HG03442 (cell line): ENCODE measurements around the gene TOGARAM2.
"Not testable (repeated sequence)": the region's sequence is repeated elsewhere in the genome, so short reads cannot be mapped to it uniquely, and the experiment has no call there.

Source experiments
- ATAC-seq: cut with Tn5 transposase; IDR thresholded peaks from one replicate; pipeline ENCODE4 v1.9.1; 2021; ENCODE audit warnings: mild to moderate bottlenecking, moderate library complexity; ENCODE audit not compliant: unreplicated experiment

The TOGARAM2 gene

DNA sequence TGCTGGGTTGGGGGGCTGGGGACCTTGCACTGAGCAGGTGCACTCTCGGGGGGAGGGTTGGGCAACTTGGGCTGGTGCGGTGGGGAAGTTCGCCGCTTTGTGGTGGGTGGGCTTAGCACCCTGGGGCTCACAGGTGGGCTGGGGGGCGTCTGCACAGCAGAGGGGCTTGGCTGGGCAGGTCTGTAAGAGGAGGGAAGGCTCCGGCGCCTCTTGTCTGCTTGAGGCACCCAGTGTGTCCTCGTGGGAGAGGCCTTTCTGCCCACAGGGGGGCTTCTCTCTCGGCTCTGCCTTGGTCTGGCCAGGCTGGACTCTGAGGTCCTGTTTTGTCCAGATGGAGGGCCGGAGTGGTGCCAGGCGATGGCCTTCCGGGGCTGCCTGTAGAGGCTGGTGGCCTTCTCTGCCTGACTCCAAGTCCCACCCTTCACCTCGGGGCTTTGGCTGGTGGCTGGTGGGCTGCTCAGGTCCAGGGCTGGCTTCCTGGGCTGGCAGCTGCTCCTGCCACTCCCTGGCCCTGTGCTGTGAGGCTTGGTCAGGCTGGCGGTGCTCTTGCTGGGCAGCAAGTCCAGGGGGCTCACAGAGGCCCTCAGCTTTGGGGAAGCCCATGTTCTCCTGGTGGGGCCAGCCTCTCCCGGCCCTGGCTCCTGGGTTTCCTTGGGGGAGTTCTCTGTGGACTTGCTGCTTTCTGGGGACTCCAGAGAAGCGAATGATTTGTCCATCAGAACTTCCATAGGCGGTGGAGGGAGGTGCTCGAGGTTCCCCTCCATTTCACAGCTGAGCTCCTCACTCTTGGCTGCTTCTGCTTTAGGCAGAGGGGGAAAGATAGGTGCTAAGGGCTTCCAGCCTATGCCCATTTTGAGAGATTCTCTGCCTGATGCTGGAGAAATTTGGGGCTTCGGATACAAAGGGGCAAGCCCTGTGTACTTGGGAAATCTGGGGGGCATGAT lies 90.2 kb downstream of the TOGARAM2 start:
- no peak for ATAC-seq

DNA sequence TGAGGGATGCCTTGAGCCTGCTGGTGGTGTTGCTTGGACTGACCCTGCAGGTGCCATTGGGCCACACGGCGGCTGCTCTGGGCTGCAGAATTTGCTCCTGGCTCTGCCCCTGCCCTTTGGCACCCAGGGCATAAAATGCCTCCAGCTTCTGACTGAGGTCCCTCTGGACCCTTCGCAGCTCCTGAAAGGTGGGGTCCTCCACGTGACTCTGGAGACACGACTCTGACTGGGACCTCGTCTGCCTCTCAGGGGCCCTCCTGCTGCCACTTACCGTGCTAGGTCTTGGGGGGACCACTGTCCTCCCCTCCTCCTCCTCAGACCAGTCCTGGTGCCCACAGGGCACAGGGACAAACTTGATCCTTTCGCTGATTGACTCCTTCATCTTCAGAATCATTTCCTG lies 91.2 kb downstream of the TOGARAM2 start:
- ATAC-seq, result no peak

DNA sequence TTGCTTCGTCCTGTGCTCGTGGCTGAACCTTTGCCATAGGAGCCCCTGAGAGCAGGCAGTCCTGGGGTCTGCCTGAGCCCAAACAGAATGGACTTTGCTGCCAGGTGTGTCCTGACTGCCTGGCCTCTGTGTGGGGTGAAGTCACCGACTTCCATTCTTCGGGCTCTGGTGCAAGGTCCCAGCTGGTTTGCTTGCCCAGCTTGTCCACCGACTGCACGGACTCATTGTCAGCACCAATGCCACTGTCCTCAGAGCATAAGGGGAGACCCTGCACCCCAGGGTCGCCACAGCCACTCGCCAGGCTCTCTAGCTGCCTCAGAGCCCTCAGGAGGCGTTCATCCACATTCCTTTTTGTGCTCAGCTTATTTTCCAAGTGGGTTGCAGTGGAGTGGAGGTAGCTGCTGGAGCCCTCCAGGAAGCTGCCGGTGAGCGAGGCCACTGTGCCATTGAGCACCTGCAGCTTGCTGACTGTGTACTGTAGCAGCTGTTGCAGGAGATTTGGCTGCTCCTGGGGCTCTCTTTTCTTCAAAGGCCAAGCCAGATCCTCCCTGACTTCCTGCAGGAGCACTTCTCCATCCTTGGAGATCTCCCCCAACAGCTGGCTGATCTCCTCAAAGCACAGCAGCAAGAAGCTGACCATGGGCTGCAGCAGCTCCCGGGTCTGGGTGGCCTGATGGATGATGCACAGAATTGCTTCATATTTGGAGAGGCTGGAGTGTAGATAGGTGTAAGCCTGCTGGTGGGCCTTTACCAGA lies 92.0 kb downstream of the TOGARAM2 start:
- ATAC-seq, result no peak

DNA sequence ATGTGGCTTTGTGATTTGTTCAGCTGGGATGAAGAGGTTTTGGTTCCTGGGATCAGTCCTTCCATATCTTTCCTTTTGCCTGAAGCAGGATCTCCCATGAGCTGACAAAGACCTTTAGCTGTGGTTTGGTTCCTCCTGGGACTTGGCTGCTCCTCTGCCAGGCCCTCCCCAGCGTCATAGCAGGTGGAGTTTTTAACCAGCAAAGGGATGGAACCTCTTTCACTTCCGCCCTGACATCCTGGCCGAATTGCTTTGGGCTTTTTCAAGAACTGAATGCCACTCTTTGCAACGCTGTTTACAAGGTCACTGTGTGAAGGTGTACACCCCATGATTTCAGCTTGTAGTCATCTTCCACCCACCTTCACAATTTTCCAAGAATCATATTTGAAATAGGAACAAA lies 92.8 kb downstream of the TOGARAM2 start:
- no peak for ATAC-seq

DNA sequence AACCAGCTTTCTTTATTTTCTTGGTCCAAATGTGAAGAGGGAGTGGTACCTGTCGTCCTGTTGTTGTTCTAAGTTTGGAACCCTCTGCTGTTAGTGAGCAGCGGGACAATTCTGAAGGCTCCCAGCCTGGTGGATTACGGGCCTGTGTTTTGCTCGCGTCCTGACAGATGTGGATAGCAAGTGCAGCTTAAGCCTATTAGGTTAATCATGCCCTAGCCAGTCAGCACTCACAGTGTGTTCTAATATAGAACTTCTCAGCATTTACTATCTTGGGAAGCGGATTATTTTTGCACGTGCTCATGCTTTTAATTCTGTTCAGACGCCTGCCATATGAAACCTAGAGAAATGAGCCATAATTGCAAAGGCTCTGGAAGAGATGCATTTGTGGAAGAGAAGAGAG lies 93.3 kb downstream of the TOGARAM2 start, which contains the start of gene PCARE:
Gene PCARE (minus strand): TSS at position 113 of the 400 bp plus-strand sequence. CDS start 262 bp downstream, outside the sequence.
- ATAC-seq, result no peak

DNA sequence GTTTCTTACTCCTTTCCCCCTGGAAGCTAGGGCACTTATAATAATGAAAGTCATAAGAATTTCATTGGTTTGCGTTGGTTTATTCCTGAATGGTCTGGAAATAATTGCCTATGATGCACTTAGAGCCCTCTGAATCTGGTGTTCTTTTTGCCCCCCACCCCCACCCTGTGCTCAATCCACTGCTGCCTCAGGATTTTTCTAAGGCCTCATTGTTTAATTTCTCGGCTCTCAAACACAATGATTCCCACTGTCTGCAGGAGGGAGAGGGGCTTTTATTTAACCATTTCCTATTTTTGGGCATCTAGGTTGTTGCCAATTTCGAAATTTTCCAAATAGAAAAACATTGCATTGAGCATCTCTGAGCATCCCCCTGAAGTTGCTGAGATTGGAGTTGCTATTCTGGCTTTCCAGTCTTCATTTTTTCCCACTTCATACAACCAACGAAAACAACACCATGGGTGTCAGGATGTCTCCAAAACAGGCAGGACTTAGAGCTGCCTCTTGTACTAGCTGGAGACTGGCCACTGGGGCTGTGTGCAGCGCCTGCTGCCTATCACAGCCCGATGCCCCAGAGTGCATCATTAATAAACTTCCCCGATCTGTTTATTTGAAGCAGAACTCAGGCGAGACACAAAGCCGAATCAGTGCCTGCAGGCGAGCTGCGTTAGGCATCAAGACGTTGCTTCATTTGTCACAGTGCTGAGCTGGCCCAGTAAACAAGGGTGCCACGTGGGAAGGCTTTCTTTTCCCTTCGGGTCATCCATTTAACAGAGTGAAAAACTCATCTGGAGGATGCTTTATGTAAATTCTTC lies 95.0 kb downstream of the TOGARAM2 start:
- ATAC-seq, result no peak

DNA sequence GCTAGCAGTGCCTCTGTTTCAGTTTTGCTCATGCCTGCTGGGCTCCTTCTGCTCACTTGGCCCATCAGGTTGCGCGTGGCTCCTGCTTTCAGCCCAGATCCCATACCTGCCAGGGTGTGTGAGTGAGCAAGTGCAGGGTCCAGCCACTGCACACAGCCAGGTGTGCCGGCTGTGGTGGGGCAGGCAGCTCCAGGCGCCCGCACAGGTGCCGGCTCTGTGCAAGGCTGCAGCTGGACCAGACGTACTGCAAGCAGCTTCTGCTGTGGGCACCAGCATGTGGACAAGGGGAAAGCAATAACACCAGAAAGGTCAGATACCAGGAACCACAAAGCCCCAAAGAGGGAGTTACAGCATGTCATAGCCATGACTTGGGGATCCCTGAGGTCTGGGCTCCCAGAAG lies 98.8 kb downstream of the TOGARAM2 start:
- ATAC-seq, result no peak

DNA sequence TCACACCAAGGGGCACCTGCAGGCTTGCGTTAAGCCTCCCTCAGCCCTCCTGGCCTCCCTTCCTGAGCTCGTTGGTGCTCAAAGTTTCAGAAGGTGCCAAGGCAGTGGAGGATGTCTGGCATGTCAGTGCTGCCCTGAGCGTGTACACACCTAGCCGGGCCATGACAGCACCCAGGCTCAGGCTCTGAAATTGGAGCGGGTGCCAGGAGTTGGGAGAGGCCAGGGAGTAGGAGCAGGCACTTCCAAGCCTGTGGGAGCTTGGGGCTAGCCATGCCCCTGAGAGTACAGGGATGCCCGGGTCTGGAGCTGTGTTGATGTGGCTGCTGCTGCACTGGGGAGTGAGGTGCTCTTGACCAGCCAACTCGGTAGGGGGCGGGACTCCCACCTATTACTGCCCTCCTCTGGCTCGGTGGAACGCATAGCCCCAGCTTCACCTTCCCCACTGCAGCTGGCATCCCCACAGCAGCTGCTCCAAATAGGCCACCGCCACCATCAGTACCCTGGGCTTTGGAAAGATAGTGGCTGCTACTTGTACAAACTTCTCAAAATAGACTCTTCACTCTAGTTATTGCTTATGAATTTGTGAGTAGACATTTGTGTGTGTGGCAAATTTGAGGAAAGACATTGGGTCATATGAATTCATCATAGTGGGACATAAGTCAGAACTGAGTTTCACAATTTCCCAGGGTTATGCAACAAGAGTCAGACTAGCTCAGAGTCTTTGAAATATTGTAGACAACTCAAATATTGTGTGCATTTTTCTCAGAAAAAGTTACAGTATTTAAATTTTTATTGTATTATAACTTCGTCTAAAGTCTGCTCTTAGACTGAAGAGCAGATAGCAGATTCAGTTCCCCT lies 100.0 kb downstream of the TOGARAM2 start:
- ATAC-seq, result no peak

DNA sequence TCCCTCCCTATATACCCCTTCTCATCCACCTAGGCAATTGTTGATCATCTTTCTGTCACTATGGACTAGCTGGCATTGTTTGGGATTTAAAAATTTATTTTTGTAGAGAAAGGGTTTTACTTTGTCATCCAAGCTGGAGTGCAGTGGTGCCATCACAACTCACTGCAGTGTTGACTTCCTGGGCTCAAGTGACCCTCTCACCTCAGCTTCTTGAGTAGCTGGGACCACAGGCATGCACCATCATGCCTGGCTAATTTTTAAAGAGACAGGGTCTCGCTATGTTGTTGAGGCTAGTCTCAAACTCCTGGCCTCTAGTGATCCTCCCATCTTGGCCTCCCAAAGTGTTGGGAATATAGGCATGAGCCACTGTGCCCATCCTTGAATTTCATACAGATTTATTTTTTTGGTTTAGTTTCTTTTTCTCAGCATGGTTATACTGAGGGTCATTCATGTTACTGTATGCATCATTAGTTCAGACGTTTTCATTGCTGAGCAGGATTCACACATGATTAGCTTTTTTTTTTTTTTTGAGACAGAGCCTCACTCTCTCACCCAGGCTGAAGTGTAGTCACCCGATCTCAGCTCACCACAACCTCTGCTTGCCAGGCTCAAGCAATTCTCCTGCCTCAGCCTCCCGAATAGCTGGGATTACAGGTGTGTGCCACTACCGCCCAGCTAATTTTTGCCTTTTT lies 101.9 kb downstream of the TOGARAM2 start:
- no peak for ATAC-seq

DNA sequence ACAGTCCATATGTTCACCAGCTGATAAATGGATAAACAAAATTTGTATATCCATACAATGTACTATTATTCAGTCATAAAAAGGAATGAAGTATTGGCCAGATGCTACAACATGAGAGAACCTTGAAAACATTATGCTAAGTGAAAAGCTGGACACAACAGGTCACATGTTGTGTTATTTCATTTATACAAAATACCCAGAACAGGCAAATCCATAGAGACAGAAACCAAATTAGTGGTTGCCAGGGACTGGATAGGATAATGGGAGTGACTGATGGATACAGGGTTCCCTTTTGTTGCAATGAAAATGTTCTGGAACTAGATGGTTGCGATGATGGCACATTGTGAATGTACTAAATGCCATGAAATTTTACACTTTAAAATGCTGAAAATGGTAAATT lies 103.5 kb downstream of the TOGARAM2 start:
- no peak for ATAC-seq

DNA sequence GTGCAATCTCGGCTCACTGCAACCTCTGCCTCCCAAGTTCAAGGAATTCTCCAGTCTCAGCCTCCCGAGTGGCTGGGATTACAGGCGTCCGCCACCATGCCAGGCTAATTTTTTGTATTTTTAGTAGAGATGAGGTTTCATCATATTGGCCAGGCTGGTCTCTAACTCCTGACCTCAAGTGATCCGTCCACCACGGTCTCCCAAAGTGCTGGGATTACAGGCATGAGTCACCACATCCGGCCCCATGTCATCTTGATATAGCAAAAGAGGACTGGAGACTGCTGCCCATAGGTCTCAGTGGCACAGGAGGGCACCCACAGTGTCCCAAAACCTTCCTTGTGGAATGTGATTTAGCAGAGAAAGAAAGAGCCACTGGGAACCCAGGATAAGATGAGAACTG lies 109.2 kb downstream of the TOGARAM2 start:
- ATAC-seq, result not testable (repeated sequence)

DNA sequence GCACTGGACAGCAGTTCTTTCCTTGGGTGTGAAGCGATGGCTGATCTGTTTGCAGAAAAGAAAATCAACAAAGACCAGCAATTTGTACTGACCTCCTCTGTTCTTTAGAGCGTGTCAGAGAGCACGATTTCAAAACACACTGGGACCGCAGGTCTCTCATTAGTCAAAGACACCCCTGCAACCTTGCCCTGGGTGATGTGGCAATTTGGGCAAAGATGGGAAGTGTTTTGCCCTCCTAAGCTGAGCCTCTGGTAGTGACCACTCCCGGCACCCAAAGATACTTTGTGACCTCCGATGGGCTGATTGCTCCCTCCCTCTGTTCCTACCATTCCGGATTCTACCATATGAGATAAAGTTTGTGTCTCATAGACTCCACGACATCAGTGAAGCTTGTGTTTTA lies 115.9 kb downstream of the TOGARAM2 start:
- no peak for ATAC-seq

DNA sequence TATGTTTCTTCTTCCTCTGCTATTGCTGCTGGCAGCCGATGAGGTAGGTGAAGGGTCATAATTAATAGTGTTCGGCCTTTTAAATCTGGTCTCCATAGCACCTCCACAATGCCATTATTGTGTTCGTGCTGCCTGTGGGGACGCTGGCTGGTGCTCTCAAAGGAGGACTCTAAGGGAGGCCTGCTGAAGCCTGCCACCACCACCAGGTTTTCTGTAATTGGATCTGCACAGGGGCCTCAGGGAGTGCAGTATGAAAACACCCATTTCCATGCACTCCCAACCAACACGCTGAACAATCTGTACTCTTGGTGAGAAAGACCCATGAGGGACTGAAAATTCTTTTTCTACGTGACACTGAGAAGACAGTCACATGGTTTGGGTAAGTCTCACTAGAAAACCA lies 116.5 kb downstream of the TOGARAM2 start:
- no peak for ATAC-seq

DNA sequence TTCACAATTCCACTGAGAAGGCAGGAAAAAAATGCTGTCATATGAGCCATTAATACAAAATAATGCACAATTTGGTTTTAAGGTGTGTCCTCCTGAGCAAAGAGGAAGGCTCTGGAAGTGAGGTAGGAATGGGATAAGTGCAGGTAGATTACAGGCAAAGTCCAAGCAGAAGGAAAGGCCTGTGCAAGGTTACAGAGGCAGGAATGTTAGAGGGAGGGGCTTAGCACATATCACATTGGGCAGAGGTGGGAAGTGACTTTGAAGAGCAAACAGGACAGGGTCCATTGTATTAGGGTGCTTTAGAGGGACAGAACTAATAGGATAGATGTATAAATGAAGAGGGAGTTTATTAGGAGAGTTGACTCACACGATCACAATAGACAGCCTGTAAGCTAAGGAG lies 119.5 kb downstream of the TOGARAM2 start:
- ATAC-seq, result no peak
